SU-DHL-6 (cell line): ENCODE data around the gene ARID3C.

Source experiments
- EZH2phosphoT487 ChIP-seq: fragments of 200-600 bp; sonication (generic), shearing (Covaris generic); conservative IDR thresholded peaks from 2 replicates; pipeline ENCODE4 v1.6.1; 2018; ENCODE audit warnings: mild to moderate bottlenecking, antibody characterized with exemption, low read length, moderate library complexity, mixed read lengths
- TF ChIP-seq, protein P1 (sequence below): fragments of 200-600 bp; sonication (generic); IDR thresholded peaks from one replicate; pipeline ENCODE4 v1.5.1; 2017; ENCODE audit warnings: antibody characterized with exemption, mild to moderate bottlenecking, low read length, moderate library complexity; ENCODE audit not compliant: insufficient read depth, poor library complexity, severe bottlenecking

DNA sequence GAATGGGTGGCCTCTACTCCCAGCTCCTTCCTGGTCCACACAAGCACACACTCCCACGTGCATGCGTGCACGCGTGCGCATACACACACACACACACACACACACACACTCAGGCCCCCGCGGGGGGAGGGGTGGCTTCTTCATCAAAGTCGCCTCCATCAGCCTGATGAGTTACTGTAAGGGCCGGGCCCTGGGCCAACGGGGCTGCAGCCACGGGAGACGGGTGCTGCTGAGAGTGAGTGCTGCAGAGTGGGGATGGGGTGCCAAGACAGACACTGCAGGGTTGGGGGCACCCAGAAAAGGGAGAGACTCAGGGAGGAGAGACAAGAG is 57.4 kb downstream of the ARID3C start:
- TF ChIP-seq, protein P1, sequence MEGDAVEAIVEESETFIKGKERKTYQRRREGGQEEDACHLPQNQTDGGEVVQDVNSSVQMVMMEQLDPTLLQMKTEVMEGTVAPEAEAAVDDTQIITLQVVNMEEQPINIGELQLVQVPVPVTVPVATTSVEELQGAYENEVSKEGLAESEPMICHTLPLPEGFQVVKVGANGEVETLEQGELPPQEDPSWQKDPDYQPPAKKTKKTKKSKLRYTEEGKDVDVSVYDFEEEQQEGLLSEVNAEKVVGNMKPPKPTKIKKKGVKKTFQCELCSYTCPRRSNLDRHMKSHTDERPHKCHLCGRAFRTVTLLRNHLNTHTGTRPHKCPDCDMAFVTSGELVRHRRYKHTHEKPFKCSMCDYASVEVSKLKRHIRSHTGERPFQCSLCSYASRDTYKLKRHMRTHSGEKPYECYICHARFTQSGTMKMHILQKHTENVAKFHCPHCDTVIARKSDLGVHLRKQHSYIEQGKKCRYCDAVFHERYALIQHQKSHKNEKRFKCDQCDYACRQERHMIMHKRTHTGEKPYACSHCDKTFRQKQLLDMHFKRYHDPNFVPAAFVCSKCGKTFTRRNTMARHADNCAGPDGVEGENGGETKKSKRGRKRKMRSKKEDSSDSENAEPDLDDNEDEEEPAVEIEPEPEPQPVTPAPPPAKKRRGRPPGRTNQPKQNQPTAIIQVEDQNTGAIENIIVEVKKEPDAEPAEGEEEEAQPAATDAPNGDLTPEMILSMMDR = no peak
- no peak for TF ChIP-seq EZH2phosphoT487
